SK-N-MC (cell line): ENCODE results near the gene EPHA8.

Experiments
- EZH2 ChIP-seq: fragments of 200-600 bp; sonication (generic); IDR thresholded peaks from one replicate; pipeline ENCODE4 v1.6.1; 2017; ENCODE audit warnings: antibody characterized with exemption
- FOXP2 ChIP-seq: optimal IDR thresholded peaks from 2 replicates; pipeline ENCODE3; 2011; ENCODE audit warnings: mild to moderate bottlenecking, moderate library complexity; ENCODE audit not compliant: insufficient read depth; ENCODE audit errors: extremely low read length, control extremely low read depth

GRCh38 chr1:22650089-22650693 is 86.9 kb downstream of the EPHA8 start:
- TF ChIP-seq EZH2 (no peak), FOXP2 (no peak)
